Uterus (tissue), 2 donors: ENCODE measurements around the gene BCKDK.

ENCODE experiments used
- CTCF ChIP-seq, 4 experiments: fragments of 200-600 bp in 2 of 4; fragments of 450-650 bp in 2 of 4; sonication (generic) in 2 of 4; IDR thresholded peaks; one replicate each; pipeline ENCODE4 v1.5.1; 2016 to 2019; ENCODE audit warnings: antibody characterized with exemption in 4 of 4, mild to moderate bottlenecking in 2 of 4, moderate library complexity in 1 of 4
- POLR2A ChIP-seq, 2 donors: fragments of 450-650 bp; IDR thresholded peaks; one replicate each; pipeline ENCODE4 v1.6.1; 2016; ENCODE audit warnings: antibody characterized with exemption in 2 of 2, mild to moderate bottlenecking in 1 of 2, moderate library complexity in 1 of 2

DNA sequence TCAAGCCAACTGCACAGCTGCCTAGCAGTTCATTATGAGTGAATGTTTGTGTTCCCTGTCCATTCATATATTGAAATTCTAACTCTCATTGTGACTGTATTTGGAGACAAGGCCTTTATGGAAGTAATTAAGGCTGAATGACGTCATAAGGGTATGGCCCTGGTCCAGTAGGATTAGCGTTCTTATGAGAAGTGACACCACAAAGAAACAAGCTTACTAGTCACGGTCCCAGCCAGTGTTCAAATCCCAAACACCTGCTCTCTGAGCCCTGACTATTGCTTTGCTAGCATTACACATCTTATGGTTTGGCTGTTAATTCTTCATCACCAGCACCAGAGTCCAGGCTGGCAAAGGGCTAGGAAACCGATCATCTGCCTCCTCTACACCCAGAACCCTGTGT, 36.3 kb upstream of the BCKDK start:
- TF ChIP-seq CTCF (IDR thresholded peaks at IDR 0.05) (no peak), POLR2A (IDR thresholded peaks at IDR 0.05) (no peak)
